Measurements from ENCODE around the gene ARID3C.
A peak's percentile ranks its signal among the peaks of the same experiment; 100 is the strongest.

ARID3C gene

DNA sequence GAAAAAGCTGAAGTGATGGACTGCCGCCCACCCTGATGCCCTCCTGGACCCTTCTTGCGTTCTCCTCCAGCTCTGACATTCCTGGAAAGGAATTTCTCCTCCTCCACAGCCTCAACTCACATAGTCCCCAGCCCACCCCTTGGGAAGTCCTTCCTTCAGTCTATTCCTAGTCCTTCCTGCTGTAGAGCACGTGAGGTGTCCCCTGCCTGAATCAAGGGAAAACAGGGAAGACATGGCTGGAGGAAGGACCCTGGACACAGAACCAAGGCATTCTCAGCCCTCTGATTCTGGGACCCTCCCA, 3.7 kb downstream of the ARID3C start:
- DNase-seq = no peak

DNA sequence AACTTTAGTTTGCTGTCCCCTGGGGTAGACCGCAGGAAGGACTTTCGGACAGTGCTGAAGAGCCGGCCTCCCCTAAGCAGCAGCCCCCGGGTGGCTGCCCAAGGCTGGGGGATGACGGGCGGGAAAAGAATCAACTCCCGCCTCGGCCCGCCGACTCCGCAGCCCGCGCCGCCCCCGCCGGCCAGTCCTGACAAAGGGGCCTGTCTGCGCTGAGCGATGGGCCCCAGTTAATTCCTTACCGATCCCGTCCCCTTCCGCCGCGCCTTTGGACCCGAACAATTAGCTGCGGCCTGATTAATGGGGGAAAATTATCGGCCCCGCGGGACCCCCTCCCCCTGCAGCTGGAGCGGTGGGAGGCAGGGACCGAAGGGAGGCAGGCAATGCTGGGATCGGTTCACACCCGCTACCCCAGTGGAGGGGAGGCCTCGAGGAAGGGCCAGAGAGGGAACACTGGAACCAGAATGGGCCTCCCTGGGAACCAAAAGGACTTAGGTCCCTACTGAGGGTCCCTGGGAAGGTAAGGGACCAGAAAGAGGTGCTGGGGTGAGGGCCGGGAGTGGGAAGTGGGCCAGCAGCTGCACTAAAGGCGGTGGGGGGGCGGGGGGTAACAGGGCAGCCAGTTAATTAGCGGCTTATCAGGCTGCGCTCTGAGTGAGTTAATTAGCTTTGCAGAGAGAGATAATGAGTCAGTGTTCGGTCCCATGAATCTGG, 4.2 kb downstream of the ARID3C start:
- no peak for DNase-seq

DNA sequence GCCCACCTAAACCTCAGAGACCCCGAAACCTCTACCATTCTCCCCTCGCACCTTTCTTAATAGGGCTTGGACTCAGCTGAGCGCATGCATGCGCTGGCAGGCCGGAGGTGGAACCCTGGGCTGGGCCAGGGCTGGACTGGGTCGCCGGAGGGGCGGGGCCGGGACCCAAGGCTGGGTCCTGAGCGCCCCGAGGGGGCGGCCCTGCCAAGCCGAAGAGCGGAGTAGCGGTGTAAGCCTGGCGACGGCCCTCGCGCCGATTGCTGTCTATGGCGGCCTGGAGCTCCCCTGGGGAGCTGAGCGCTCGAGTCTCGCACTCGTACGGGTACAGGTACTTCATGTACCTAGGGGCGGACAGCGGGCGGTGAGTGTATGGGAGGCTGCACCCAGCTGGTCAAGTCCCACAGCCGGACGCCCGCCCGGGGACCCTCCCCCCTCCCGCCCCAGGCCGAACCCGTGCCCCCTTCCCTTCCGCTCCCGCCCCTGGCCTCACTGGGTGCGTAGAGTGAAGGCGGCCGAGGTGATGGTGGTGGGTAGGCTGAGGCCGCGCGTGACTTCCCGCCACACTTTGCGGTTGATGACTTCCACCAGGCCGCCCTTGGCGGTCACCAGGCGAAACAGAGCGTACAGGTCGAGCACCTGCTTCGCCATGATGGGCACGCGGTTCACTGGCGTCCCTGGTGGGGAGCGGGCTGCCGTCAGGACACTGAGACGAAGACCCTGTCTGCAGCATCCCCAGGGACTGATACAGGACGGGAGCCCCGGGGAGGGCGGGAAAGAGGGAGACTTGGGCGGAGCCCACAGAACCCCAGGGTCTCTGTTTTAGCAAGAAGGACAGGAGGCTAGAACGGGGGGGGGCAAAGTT, 5.3 kb downstream of the ARID3C start:
- no peak for DNase-seq

DNA sequence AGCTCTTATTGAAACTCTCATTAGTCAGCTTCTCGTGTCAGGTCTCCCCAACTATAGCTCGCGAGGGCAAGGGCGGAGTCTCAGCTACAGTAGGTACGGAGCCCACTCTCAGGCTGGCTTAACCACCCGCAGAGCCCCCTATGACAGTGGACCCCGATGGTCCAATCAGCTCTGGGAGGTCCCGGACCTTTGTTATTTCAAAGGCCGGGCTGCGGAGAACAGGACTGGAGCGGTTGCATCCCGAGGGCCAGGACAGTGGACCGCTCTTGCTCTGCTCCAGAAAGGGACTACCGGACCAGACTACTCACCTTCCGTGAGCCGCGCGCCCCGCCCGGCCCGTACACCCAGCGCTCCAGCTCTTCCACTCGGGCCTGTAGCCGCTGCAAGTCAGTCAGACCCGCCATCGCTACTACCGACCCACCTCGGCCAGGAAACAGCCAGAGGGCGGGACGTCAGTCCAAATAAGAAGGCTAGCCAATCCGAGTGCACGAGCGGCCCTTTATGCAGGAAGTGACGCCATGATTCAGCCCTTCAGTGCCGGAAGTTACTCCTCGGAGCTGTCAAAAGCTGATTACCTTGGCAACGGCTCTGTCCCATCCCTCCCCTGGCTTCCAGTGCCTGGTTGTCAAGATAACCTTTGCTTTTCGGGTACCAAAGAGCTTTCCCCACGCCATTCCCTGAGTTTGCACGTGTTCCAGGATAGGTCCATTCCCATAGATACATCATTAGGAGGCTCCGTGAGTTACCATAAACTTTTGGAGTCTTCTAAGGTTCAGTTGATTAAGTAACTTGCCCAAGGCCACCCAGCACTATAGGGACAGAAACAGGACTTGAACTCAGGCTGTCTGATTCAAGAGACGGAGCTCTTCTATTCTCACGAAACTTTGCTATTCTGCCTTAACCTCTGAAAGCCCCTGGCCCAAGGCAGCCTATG, 8.5 kb downstream of the ARID3C start, which contains the start of gene DCTN3:
DCTN3 (minus strand) TSS at position 435 of the 934 bp plus-strand sequence; CDS start at position 404, 31 bp downstream.
- peak; percentile 94 for DNase-seq

DNA sequence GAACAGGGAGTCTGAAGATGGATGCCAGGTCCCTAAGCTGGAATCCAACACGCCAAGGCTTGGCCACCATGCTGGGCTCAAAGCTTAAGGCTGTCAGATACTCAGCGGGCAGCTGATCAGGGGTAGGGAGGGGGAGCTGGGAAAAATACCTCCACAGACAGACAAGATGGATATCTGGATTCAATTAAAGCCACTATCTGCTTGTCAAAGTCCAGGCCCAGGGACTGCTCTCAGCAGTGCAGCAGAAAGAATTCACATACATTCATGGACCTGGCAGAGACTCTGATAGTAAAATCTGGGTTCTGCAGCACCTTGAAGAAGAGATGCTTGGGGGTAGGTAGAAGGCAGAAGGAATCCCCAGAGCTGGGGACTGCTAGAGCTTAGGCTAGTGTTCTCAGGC, 13.7 kb downstream of the ARID3C start:
- DNase-seq = no peak

DNA sequence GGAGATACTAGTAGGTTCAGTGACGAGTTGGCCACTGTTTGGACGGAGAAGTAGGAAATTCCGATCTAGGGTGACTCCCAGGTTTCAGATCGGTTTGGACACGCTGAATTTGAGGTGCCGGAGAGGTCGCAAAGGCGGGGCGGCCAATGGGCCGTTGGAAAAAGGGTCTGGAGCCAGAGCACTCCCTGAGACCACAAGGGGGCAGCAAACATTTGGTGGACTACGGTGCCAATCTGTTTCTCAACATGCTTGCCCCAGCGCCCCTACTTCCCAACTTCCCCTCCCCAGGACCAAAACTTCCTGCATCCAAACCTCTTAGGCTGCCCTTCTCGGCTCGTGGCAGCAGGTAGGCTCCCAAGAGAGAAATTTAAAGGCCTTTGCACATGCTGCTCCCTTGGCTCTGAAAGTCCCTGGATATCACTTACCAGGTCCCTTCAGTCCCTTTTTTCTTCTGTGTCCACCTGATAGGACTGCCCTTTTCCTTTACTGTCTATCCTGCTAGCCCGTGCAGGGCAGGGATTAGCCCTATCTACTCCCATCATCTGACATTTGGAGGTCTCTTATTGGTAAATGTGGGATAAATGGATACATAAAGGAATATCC, 16.0 kb downstream of the ARID3C start:
- peak; percentile 60 for DNase-seq

DNA sequence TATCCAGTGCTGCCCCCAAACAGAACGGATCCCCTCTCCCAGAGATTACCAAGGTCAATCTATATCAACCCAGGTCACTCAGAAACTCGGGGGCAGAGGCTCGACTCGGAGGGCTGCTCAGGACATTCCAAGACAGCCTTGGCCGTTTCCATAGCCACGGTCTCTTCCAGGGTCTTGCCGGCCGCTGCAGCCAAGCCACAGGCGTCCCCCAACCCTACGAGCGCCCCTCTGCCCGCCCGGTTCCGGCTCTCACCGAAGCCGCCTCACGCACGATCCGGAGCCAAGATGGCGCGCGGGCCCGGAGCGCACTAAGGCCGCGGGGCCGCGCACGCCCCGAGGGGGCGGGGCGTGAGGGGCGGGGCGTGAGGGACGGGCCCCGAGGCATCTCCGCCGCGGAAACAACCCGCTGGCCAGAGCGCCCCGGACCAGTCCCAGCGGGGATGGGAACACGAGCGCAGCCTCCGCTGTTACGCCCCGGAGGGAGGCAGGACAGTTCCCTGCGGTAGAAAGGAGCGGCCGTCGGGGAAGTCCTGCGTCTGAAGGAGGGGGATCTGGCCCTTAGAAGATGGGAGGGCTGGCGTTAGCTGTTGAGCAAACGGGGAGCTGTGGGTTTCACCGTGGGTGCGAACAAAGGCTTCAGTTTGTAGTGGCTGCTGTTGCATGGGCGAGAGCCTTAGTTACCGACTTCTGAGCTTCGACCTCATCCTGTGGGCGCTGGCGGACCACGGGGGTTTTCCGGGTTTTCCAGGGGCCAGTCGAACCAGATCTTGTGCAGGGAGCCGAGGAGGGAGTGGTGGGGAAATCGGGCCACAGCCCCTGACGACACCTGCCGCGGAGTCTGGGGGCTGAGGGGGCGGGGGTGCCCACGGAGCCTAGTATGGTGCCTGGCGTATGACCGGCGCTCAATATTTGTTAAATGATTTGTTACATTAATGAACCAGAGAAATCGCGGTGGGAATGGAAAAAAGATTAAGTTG, 16.8 kb downstream of the ARID3C start, which contains the start of gene RPP25L:
RPP25L (minus strand) TSS at position 287 of the 977 bp plus-strand sequence. CDS start 801 bp downstream, outside the sequence.
- peak; percentile 83 for DNase-seq

DNA sequence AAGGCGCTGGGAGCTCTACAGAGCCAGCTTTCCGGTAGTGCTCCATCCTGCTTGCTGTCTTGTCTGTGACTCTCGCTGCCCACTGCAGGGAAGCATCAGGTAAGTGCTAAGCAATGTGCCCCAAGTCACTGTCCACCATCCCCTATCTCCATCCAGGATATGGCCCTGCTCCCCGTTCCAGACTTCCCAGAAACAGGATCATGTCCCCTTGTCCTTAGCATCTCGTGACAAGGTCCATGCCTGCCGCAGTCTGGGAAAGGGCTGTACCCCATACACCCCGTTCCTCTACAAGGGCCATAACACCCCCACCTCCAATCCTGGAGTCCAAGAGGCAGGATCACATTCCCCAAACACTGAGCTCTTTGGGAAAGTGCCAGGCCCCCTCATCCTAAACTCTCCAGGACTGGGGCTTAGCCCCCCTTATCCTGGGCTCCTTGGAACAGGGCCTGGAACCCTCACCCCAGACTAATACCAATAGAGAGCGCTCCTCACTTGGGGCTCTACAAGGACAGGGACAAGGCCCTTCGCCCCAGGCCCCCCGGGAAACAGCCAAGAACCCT, 17.5 kb downstream of the ARID3C start:
- DNase-seq = no peak

DNA sequence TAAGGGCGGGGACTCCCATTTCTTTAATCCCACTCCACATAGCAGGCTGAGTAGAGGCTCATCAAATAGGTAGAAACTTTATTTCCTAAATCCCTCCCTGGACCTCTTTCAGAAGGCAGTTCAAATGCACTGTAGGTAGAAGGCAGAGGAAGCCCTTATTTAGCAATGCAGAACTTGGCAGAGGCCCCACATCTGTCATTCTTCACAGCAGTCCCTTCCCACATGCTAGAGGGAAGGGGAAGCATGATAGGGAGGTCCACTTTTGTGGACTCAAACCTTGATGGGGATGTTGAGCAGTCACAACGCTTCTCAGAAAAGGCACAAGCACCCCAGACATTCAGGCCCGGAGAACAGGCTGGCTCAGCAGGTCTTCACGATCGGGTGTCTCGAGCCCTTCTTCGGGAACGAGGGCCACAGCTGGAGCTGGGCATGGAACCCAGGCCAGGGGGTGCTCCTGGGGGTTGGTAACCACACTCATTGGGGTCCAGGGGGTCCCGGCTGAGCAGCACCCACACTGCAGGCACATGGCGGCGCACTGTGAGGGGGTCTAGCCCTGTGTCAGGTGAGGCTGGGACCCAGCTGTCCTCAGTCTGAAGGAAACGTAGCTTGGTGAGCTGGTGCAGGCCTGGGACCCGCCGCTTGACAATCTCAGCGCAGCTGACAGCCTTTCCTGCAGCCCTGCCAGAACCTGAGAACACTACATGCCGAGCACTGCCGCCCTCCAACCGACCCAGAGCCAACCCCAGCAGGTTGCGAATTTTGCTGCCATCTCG, 18.2 kb downstream of the ARID3C start:
- DNase-seq = no peak

DNA sequence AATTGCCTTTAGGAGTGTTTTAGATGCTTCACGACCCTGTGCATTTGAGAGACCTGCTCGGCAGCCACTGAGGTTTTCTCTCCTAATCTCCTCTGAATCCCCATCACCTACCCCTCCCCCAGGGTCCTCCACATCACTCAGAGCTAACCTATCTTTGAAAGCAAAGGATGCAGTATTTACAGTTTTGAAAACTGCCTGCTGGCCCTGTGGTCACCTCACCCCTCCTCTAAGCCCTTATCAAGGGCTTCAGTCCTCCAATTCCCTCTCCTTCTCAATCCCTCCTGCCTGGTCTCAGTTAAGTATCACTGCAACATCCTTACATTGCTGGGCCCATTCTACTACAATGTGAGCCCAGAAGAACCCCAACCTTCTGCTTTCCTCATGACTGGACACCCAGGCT, 21.5 kb downstream of the ARID3C start:
- no peak for DNase-seq

DNA sequence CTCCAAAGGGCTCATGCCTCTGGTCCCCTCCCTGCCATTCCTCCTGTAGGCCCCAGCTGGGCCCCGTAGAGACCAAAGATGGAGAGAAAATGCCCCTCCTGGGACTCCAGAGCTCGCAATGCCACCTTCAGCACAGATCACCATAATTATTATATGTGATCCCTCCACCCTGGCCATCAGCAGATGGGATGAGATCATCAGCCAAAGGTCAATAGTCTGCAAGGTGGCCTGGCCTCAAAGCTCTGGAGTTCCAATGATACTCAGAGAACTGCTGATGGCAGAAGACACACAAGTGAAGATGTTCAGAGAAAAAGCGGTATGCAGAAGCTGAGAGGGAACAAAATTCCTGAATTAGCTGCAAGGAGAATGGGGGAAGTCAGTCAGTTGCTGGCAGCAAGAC, 22.0 kb downstream of the ARID3C start:
- DNase-seq = no peak

DNA sequence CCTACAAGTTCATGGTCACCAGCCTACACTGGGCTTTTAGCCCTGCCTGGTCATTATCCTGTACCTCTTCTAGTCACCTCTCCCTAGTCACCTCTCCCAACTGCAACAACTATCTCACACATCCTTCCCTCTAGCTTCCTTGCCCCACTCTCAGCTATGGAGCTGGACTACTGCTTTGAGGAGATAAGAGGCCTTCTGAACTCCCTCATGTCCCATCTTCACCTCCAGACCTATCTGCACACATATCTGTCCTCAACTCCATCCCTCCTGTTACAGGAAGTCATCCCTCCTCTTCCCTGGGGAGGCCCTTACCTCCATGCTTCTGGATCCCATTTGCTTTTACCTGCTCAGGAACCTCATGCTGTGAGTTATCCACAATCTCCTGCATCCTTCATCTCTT, 22.7 kb downstream of the ARID3C start:
- DNase-seq = no peak

DNA sequence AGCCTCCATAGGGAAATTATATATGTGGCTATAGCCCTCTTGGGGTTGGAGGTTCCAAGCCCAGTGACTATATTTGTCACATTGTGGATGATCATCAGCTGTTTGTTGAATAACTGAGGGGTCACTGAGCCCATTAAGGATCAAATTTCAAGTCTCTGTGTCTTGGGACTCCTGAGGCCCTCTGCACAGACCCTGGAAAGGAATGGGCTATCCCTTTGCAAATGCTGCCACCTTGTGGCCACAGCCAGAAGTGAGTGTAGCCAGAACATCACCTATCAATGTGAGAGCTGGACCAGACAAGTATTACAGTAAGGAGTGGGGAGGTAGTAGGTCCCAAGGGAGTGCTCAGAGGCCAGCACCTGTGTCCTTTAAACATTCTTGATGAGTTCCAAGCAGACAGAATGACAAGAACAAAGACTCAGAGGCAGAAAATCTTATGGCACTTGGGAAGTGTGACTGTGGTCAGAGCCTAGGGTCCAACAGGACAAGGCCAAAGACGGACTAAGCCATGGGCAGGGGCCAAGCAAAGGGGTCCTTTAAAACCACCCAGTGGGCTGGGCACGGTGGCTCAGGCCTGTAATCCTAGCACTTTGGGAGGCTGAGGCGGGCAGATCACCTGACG, 25.1 kb downstream of the ARID3C start:
- peak; percentile 31 for DNase-seq

DNA sequence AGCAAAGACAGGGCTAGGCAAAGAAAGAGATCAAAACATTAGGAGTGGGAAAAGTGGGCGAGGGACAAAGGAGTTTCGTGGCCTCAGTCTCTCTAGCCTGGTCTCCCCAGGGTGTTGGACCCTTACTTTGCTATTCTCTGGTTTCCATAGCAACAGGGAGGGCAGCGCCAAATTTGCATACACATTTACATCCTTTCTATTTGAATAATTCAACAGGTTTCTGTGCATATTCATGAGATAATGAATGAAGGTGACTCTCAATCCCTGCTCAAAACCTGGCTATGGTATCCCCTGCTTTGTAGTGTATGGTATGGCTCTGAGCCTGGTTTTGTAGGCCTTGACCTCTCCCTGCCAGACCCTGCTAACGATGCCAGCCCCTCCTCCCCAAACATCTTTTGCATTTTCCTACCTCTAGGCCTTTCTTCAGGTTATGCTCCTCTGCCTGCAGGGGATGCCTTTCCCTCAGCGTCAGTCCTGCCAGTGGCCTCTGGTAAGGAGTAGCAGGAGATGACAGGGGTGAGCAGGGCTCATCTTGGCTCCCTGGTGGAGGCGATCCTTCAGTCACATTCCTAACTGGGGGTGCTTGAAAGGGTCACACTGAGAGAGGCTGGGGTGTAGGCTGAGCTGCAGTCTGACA, 26.8 kb downstream of the ARID3C start:
- DNase-seq = no peak

DNA sequence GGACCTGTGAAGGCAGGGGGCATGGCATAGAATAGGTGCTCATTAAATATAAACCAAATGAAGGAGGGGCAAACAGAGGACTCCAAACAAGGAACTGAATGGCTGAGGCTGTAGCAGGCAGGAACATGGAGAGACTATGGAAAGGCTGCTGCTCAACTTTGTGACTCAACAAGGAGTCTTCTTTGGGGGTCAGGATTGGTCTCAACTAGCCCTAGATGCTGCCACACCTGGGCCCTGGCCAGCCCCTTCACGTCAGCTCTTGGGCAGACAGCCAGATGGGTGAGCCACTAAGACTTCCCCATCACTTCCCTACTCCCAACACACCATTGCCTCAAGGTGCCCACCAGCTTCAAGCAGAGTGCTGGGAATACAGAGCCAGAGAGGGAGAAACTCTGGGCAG, 28.0 kb downstream of the ARID3C start:
- no peak for DNase-seq

DNA sequence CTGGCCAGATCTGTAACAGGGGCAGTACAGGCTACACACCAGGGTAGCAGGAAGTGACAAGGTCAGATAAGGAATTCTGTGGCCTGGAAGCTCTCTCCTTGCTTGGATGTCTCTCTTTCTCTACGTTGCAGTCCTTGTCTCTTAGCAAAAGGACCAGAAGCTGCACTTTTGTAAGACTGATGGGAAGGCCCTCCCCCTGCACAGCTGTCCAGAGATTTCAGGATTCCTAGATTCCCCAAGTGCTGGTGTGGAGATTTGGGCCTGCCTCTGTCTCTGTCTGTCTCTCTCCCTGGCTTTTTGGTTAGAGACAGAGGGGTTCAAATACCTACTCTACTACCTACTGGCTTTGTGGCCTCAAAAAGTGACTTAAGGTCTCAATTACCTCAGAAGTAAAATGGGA, 29.3 kb downstream of the ARID3C start:
- no peak for DNase-seq

DNA sequence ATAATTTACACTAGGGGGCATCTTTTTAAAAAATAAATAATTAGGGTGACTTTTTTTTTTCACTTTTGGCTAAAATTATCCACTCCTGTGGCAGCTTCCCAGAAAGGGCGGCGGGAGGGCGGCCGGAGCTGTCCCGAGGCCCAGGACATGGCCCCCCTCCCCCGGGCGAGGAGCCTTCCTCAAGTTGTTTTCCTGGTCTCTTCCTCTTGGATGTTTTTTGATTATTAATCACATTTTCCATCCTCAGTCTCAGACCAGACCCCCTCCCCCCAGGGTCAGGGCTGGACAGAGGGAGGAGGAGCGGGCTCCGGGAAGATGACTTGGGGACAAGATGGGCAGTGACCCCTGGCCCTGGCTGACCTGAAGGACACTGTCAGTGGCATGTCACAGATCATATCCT, 34.7 kb downstream of the ARID3C start:
- DNase-seq = no peak

DNA sequence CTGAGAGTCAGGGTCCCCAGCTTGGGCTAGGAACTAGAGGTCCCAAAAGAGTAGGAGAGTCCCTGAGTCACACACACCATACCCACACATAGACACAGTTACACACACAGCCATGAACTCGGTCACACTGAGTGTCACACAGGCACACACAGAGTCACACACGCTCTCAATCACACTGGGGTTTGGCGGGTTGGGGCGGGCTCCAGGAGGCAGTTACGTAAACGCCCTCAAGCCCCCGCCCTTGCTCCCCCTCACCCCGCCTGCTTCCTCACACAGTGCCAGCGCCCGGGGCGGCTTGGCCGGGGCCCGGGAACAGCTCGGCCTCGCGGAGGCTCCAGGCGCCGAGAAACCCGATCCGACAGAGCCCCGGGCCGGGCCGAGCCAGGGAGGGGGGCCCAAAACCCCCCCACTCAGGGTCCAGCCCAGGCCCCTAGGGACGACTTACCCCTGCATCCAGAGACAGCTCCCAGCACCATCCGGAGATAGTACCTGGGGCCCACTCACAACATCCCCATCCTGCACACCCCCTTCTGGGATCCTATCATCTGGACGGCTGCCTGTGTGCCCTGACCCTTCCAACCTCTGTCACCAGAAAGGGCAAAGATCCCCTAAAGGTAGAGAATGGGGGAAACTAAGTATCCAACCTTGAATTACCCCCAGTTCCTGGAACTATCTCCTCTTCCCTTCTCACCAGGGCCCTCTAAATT, 35.8 kb downstream of the ARID3C start:
- DNase-seq = no peak

Data from NCI-H2029 (cell line).